Mucosa of descending colon (tissue), 3 donors: ENCODE results near the gene RPS16. TPM values are rescaled to one million over a fixed set of nuclear protein-coding genes. Genes with fewer than 3 reads are reported as not detected.

Experiments used
- ATAC-seq: fragments of 200-7000 bp; cut with Tn5 transposase; one replicate; pipeline ENCODE4 v1.9.1; 2020; ENCODE audit warnings: mild to moderate bottlenecking, moderate library complexity
- DNase-seq, 3 donors: peaks; one replicate each; pipeline ENCODE4 v3.0.0-alpha.2; 2020
- H3K36me3 ChIP-seq: fragments of 200-600 bp; one replicate; pipeline ENCODE4 v1.8.0; 2021; ENCODE audit warnings: low read depth, mild to moderate bottlenecking
- H3K4me1 ChIP-seq: fragments of 200-600 bp; one replicate; pipeline ENCODE4 v1.8.0; 2021; ENCODE audit warnings: low read depth, mild to moderate bottlenecking
- H3K4me3 ChIP-seq: fragments of 200-600 bp; one replicate; pipeline ENCODE4 v1.8.0; 2021; ENCODE audit warnings: mild to moderate bottlenecking
- H3K9me3 ChIP-seq: fragments of 200-600 bp; one replicate; pipeline ENCODE4 v1.8.0; 2021; ENCODE audit warnings: mild to moderate bottlenecking
- intact Hi-C, 2 donors: fragments of 100-400 bp; cut with DNase I in 1 of 2; cut with micrococcal nuclease in 1 of 2; formaldehyde crosslinking; loops; one replicate each; pipeline versions ENCODE4 v1.11.0 to v1.11.1; 2022; cut with DNase I, micrococcal nuclease
- total RNA-seq, 3 donors: library from RNA; stranded (reverse); fragmentation: NEBNext Ultra II Directional in 2 of 3; extraction: Animal tissue kit (Norgen Biotek cat#: 25700) in 2 of 3; gene quantifications; one replicate each; pipeline versions ENCODE4 v1.2.1 to v1.2.4, GENCODE V29; 2021 to 2023
- TF ChIP-seq, protein P1 (sequence below): fragments of 200-600 bp; IDR thresholded peaks from one replicate; pipeline ENCODE4 v1.8.0; 2022; ENCODE audit warnings: antibody characterized with exemption, mild to moderate bottlenecking
- donor health status: DM: no; HTN: no; CAD: no; lungs with moderate emphysema.
- donor health status: DM: no; HTN: no; CAD: no.
- donor health status: DM: no; HTN: yes; CAD: no.

RPS16 gene
- total RNA-seq, 3 donors from 2014 or later = 1,270 to 1,804 (median 1,507) TPM

GRCh38 chr19:39423258-39424086, 12.3 kb downstream of the RPS16 start:
- ATAC-seq = no peak
- TF ChIP-seq, protein P1, sequence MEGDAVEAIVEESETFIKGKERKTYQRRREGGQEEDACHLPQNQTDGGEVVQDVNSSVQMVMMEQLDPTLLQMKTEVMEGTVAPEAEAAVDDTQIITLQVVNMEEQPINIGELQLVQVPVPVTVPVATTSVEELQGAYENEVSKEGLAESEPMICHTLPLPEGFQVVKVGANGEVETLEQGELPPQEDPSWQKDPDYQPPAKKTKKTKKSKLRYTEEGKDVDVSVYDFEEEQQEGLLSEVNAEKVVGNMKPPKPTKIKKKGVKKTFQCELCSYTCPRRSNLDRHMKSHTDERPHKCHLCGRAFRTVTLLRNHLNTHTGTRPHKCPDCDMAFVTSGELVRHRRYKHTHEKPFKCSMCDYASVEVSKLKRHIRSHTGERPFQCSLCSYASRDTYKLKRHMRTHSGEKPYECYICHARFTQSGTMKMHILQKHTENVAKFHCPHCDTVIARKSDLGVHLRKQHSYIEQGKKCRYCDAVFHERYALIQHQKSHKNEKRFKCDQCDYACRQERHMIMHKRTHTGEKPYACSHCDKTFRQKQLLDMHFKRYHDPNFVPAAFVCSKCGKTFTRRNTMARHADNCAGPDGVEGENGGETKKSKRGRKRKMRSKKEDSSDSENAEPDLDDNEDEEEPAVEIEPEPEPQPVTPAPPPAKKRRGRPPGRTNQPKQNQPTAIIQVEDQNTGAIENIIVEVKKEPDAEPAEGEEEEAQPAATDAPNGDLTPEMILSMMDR = no peak
- Histone ChIP-seq H3K4me1 (no peaks in the 10 kb centered on the region), H3K9me3 (no peaks in the 10 kb centered on the region), H3K36me3 (no peaks in the 10 kb centered on the region), H3K4me3 (no peak overlapping the region)
- peak in 2 of 3 donors; percentile 18 to 44 for DNase-seq
- intact Hi-C loops = no loop called here

- H3K36me3 ChIP-seq = no peaks in the 10 kb centered on the region
- intact Hi-C loops = no loop called here
- TF ChIP-seq, protein P1 = no peak
- H3K9me3 ChIP-seq = no peaks in the 10 kb centered on the region
- no peak for ATAC-seq
- H3K4me3 ChIP-seq = no peak overlapping the region
- no peak for DNase-seq
- H3K4me1 ChIP-seq = no peaks in the 10 kb centered on the region
Measured at GRCh38 chr19:39422020-39422419, 13.7 kb downstream of the RPS16 start.

- intact Hi-C loops = no loop called here
- no peaks in the 10 kb centered on the region for H3K36me3 ChIP-seq
- H3K9me3 ChIP-seq = no peaks in the 10 kb centered on the region
- H3K4me3 ChIP-seq = no peak overlapping the region
- no peaks in the 10 kb centered on the region for H3K4me1 ChIP-seq
- ATAC-seq = no peak
- DNase-seq = peak in 1 of 3 donors; percentile 39
- TF ChIP-seq, protein P1 = no peak
Measured at GRCh38 chr19:39420769-39421168, 15.0 kb downstream of the RPS16 start.

DNA sequence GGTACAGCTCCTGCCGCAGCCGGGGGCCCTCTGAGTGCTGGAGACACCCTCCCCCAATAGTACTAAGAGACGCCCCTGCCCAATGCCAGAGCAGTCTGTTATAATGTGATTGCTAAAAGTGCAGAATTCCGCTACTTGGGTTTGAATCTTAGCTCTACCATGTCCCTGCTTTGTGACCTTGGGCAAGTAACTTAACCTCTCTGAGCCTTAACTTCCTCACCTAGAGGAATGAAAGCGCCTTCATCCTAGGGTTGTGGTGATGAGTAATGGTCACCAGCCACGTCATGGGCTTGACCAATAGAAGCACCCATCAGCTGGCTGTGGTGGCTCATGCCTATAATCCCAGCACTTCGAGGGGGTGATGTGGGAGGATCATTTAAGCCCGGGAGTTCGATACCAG, 16.7 kb downstream of the RPS16 start:
- intact Hi-C loops = no loop called here

GRCh38 chr19:39417463-39418181, 18.1 kb downstream of the RPS16 start:
- Histone ChIP-seq H3K4me1 (peaks cover 3% of the 10 kb centered on the region), H3K9me3 (no peaks in the 10 kb centered on the region), H3K36me3 (no peaks in the 10 kb centered on the region), H3K4me3 (no peak overlapping the region)
- intact Hi-C loops = no loop called here
- ATAC-seq = no peak
- peak in 1 of 3 donors; percentile 52 for DNase-seq
- TF ChIP-seq, protein P1 = no peak

More for the DNA sequence above, 16.7 kb downstream of the RPS16 start:
- no peaks in the 10 kb centered on the region for H3K4me1 ChIP-seq
- ATAC-seq (no peak), DNase-seq (peak in 1 of 3 donors; percentile 27)
- no peaks in the 10 kb centered on the region for H3K36me3 ChIP-seq
- TF ChIP-seq, protein P1 = no peak
- no peaks in the 10 kb centered on the region for H3K9me3 ChIP-seq
- no peak overlapping the region for H3K4me3 ChIP-seq
